SKM-1 treated with dmso at 0.1 percent for 144 hours (cell line): ENCODE data around the gene LITAFD.
A peak's percentile ranks its signal among the peaks of the same experiment; 100 is the strongest.
"Not testable (repeated sequence)": the region's sequence is repeated elsewhere in the genome, so short reads cannot be mapped to it uniquely, and the experiment has no call there.

Experiments
- DNase-seq: peaks from one replicate; lab custom pipeline; 2025; ENCODE audit not compliant: unreplicated experiment; lab: John Stamatoyannopoulos, UW

LITAFD gene

DNA sequence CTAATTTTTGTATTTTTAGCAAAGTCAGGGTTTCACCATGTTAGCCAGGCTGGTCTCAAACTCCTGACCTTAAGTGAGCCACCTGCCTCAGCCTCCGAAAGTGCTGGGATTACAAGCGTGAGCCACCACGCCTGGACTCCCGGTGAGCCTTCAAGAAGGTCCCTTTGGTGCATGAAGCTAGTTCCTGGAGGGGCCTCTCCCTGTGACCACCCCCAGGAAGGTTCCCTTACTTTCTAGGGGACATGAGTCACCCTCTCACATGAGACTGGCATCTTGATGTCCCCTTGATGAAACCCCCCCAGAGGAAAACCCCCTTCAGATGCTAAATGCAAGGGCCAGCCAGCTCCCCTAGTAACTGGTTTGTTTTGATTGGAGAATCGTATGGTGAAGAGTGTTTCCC lies 26.2 kb upstream of the LITAFD start:
- no peak for DNase-seq

GRCh38 chr16:8858994-8859912 lies 22.9 kb upstream of the LITAFD start:
- DNase-seq, result no peak

- no peak for DNase-seq
These were observed 22.0 kb upstream of the LITAFD start for GRCh38 chr16:8859913-8860881.

DNA sequence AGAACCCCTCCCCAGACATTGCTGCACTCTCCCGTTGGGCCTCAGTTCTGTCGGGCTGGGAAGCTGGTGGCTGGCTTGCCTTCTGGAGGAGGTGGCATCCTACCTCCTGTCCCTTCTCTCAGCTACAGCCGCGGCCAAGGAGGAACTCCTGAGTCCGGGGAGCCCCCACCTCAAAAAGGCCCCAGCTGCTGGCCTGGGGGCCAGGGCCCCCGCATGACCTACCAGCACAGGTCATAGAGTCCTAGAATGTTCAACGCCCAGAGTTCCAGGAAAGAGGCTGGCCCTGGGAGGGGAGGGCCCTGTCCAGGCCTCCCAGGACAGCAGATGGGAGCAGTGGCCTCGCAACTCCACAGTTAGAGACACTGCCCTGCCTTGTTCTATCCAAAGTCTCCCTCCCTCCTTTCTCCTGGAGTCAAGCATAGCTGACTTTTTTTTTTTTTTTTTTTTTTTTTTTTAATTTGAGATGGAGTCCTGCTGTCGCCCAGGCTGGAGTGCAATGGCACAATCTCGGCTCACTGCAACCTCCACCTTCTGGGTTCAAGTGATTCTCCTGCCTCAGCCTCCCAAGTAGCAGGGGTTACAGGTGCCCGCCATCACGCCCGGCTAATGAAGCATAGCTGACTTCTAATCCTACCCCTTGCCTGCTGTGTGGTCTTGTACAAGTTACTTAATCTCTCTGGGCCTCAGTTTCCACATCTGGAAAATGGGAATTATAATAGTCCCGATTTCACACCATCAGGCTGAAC lies 20.4 kb upstream of the LITAFD start:
- DNase-seq, result no peak

GRCh38 chr16:8862309-8863130 lies 19.6 kb upstream of the LITAFD start:
- DNase-seq, result no peak

GRCh38 chr16:8863594-8864424 lies 18.3 kb upstream of the LITAFD start:
- no peak for DNase-seq

- DNase-seq, result no peak
These were observed 17.6 kb upstream of the LITAFD start for GRCh38 chr16:8864480-8865110.

GRCh38 chr16:8865145-8865882 lies 16.8 kb upstream of the LITAFD start:
- no peak for DNase-seq

GRCh38 chr16:8866118-8866883 lies 15.8 kb upstream of the LITAFD start:
- DNase-seq, result no peak

DNA sequence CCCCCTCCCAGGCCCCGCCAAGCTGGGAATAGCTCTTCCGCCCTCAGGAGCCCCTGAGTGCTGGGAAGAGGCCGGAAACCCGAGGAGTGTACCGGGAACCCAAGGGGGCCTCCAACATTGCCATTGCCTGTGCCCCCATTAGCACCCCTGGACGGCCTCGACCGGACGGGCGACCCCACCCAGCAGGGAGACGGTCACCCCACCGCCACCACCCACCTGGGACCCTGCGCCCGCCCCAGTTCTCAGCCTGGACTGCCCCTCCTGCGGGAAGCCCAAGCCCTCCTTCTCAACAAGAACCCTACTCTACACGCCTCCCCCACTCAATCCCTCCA lies 15.3 kb upstream of the LITAFD start:
- no peak for DNase-seq

DNA sequence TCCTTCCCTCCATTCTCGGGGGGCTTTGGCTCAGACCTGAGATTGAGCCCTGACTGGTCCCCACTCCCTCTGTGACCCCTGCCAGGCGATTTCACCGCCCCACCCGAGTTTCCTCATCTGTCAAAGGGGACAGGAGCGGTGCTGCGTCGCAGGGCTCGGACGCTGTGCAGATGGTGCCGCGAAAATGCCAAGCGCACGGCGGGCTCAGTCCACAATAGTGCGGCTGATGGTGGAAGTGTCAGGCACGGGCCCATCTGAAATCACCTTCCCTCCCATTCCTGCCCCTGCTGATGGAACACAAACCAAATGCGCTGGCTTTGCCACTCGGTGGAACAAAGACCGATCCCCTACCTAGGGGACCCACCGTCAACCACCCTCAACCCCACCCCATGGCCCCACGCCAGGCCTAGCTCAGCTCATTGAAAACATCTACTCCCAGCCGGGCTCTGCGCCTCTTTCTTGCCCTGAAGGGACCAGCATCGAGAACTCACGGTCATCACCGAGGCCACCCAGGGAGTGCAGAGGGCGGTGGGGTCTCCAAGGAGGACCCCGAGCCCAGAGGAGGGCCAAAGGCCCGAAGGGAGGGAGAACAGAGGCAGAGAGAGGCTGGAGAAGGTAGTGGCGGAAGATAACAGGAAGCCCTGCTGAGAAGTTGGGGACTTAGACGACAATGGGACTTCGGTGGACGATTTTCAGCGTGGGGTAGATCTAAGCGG lies 14.8 kb upstream of the LITAFD start:
- no peak for DNase-seq

DNA sequence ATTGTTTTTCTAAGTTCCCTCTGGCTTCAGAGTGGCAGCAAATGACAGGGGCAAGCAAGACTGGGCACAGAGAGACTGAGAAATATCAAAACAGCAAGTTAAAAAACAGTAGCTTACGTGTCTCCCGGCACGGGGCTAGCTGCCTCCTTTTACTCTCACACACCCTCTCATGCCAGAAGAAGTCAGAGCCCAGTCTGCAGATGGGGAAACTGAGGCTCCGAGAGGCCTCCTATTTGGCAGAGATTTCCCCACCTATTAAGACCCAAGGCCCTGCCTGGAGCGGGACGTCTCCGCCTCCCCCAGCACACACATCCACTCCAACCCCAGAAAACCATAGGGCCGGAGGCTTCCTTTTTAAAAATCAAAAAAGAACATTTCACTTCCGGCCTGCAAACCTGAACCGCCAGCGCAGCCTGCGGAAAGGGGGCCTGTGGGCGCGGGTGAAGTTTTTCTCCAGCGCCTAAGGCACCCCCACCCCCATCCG lies 14.2 kb upstream of the LITAFD start:
- DNase-seq, result peak; percentile 66

DNA sequence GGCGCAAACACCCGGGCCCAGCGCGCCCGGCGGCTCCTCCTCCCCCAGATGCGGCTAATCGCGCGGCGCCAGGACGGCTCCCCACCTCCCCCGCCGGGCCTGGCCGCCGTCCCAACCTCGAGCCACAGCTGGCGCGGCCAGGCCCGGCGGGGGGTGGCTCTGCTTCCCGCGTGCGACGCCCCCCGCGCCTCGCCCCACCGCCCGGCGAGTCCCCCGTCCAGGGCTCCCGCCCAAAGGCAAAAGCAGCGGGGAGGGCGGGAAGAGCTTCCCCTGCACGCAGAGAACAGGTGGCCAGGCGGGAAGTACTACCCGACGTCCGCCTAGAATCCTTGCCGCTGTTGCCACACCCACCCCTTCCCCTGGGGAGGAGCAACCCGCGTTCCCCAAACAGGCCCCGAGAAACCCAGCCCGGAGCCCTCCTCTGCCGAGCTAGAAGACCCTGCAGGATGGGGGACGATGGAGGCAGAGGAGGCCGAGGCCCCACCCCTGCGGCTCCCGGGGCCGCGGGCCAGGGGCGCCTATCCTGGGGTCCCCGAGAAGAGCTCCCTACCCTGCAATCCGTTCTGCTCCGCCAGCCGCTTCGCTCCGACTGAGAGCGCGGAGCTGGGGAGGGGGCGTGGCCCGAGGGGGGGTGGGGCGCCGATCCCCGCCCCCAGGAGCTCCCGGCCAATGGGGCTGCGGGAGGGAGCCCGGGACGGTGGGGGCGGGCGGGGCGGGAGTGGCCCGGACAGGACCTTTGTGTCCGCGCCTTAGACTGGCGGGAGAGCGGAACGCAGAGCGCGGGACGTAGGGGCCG lies 13.5 kb upstream of the LITAFD start, which contains the start of gene CARHSP1:
Gene CARHSP1, minus strand, starts transcription at position 591 of the 796 bp plus-strand sequence. CDS start 9,678 bp downstream, outside the sequence.
- DNase-seq, result peak; percentile 87

- no peak for DNase-seq
These were observed 12.8 kb upstream of the LITAFD start for GRCh38 chr16:8869212-8869987.

- DNase-seq, result not testable (repeated sequence)
These were observed 12.2 kb upstream of the LITAFD start for GRCh38 chr16:8869988-8870241.
